ENCODE measurements around the gene LRP1B.
"Not testable (repeated sequence)": the region's sequence is repeated elsewhere in the genome, so short reads cannot be mapped to it uniquely, and the experiment has no call there.

Gene LRP1B

GRCh38 chr2:140288726-140289125 lies 1842.1 kb downstream of the LRP1B start:
- Histone ChIP-seq H3K23ac (ENCODE audit: low read length) (no peak overlapping the region), H3K4ac (ENCODE audit: low read depth, low read length) (no peak overlapping the region), H3K27ac (ENCODE audit: low read depth, low read length) (no peak overlapping the region), H3K4me2 (ENCODE audit: low read length) (no peak overlapping the region), H2BK5ac (ENCODE audit: low read length) (no peak overlapping the region), H3K18ac (ENCODE audit: low read length) (no peak overlapping the region), H2BK15ac (replicated peaks; ENCODE audit: low read depth) (no peak overlapping the region), H3K4me1 (ENCODE audit: control insufficient read depth, low read depth, low read length) (no peaks in the 10 kb centered on the region), H3K27me3 (ENCODE audit: insufficient read depth, low read length, poor library complexity) (no peaks in the 10 kb centered on the region), H3K56ac (ENCODE audit: low read length) (no peak overlapping the region), H2AK5ac (ENCODE audit: low read length) (no peak overlapping the region), H3K79me2 (ENCODE audit: control insufficient read depth, insufficient read depth, low read length) (no peaks in the 10 kb centered on the region), H3K79me1 (ENCODE audit: low read length) (no peaks in the 10 kb centered on the region), H3K36me3 (ENCODE audit: control insufficient read depth, insufficient read depth, low read length) (no peaks in the 10 kb centered on the region), H4K8ac (ENCODE audit: low read depth, low read length) (no peak overlapping the region), H3K4me3 (ENCODE audit: low read length) (no peak overlapping the region), H3K9ac (ENCODE audit: low read length) (no peak overlapping the region), H4K5ac (ENCODE audit: low read length) (no peak overlapping the region), H2BK120ac (ENCODE audit: low read depth, low read length) (no peak overlapping the region)
- no peak for DNase-seq

- no peak overlapping the region for H3K27ac ChIP-seq (ENCODE audit: low read depth, low read length)
- H2BK15ac ChIP-seq (replicated peaks; ENCODE audit: low read depth) = no peak overlapping the region
- no peaks in the 10 kb centered on the region for H3K79me1 ChIP-seq (ENCODE audit: low read length)
- no peak overlapping the region for H3K4me3 ChIP-seq (ENCODE audit: low read length)
- H3K79me2 ChIP-seq (ENCODE audit: control insufficient read depth, insufficient read depth, low read length) = no peaks in the 10 kb centered on the region
- no peak overlapping the region for H3K23ac ChIP-seq (ENCODE audit: low read length)
- H4K5ac ChIP-seq (ENCODE audit: low read length) = no peak overlapping the region
- no peak overlapping the region for H3K56ac ChIP-seq (ENCODE audit: low read length)
- H3K4me2 ChIP-seq (ENCODE audit: low read length) = no peak overlapping the region
- no peak overlapping the region for H3K4ac ChIP-seq (ENCODE audit: low read depth, low read length)
- no CpG with 5 or more reads among the region's 2 CpGs for WGBS (ENCODE audit: extremely low coverage, insufficient coverage, low lambda C conversion rate)
- no peak overlapping the region for H3K9ac ChIP-seq (ENCODE audit: low read length)
- H2AK5ac ChIP-seq (ENCODE audit: low read length) = no peak overlapping the region
- H4K8ac ChIP-seq (ENCODE audit: low read depth, low read length) = no peak overlapping the region
- no peak for DNase-seq
- H3K18ac ChIP-seq (ENCODE audit: low read length) = no peak overlapping the region
- no peak overlapping the region for H2BK120ac ChIP-seq (ENCODE audit: low read depth, low read length)
- H3K36me3 ChIP-seq (ENCODE audit: control insufficient read depth, insufficient read depth, low read length) = no peaks in the 10 kb centered on the region
- no peak overlapping the region for H2BK5ac ChIP-seq (ENCODE audit: low read length)
- no peaks in the 10 kb centered on the region for H3K27me3 ChIP-seq (ENCODE audit: insufficient read depth, low read length, poor library complexity)
- H3K4me1 ChIP-seq (ENCODE audit: control insufficient read depth, low read depth, low read length) = no peaks in the 10 kb centered on the region
Observed at GRCh38 chr2:140288213-140288612, 1842.6 kb downstream of the LRP1B start.

- no peak overlapping the region for H3K23ac ChIP-seq (ENCODE audit: low read length)
- H4K8ac ChIP-seq (ENCODE audit: low read depth, low read length) = no peak overlapping the region
- H2AK5ac ChIP-seq (ENCODE audit: low read length) = no peak overlapping the region
- H3K27ac ChIP-seq (ENCODE audit: low read depth, low read length) = no peak overlapping the region
- H3K18ac ChIP-seq (ENCODE audit: low read length) = no peak overlapping the region
- no peak overlapping the region for H3K4me2 ChIP-seq (ENCODE audit: low read length)
- no peaks in the 10 kb centered on the region for H3K4me1 ChIP-seq (ENCODE audit: control insufficient read depth, low read depth, low read length)
- no peaks in the 10 kb centered on the region for H3K79me2 ChIP-seq (ENCODE audit: control insufficient read depth, insufficient read depth, low read length)
- no peak overlapping the region for H2BK120ac ChIP-seq (ENCODE audit: low read depth, low read length)
- H3K4ac ChIP-seq (ENCODE audit: low read depth, low read length) = no peak overlapping the region
- no peak overlapping the region for H3K9ac ChIP-seq (ENCODE audit: low read length)
- H3K4me3 ChIP-seq (ENCODE audit: low read length) = no peak overlapping the region
- no peaks in the 10 kb centered on the region for H3K79me1 ChIP-seq (ENCODE audit: low read length)
- no CpG with 5 or more reads among the region's 1 CpG for WGBS (ENCODE audit: extremely low coverage, insufficient coverage, low lambda C conversion rate)
- H2BK5ac ChIP-seq (ENCODE audit: low read length) = no peak overlapping the region
- DNase-seq = no peak
- H4K5ac ChIP-seq (ENCODE audit: low read length) = no peak overlapping the region
- H2BK15ac ChIP-seq (replicated peaks; ENCODE audit: low read depth) = no peak overlapping the region
- no peak overlapping the region for H3K56ac ChIP-seq (ENCODE audit: low read length)
- no peaks in the 10 kb centered on the region for H3K27me3 ChIP-seq (ENCODE audit: insufficient read depth, low read length, poor library complexity)
- no peaks in the 10 kb centered on the region for H3K36me3 ChIP-seq (ENCODE audit: control insufficient read depth, insufficient read depth, low read length)
Observed at GRCh38 chr2:140286377-140286776, 1844.4 kb downstream of the LRP1B start.

- H3K56ac ChIP-seq (ENCODE audit: low read length); H3K4ac ChIP-seq (ENCODE audit: low read depth, low read length); H2AK5ac ChIP-seq (ENCODE audit: low read length); H3K27ac ChIP-seq (ENCODE audit: low read depth, low read length); H3K27me3 ChIP-seq (ENCODE audit: insufficient read depth, low read length, poor library complexity); H4K8ac ChIP-seq (ENCODE audit: low read depth, low read length); H3K36me3 ChIP-seq (ENCODE audit: control insufficient read depth, insufficient read depth, low read length); H2BK15ac ChIP-seq (replicated peaks; ENCODE audit: low read depth); H3K79me1 ChIP-seq (ENCODE audit: low read length); H3K4me1 ChIP-seq (ENCODE audit: control insufficient read depth, low read depth, low read length); H2BK5ac ChIP-seq (ENCODE audit: low read length); H3K23ac ChIP-seq (ENCODE audit: low read length); H3K79me2 ChIP-seq (ENCODE audit: control insufficient read depth, insufficient read depth, low read length); H4K5ac ChIP-seq (ENCODE audit: low read length); H3K9ac ChIP-seq (ENCODE audit: low read length); DNase-seq; H3K4me3 ChIP-seq (ENCODE audit: low read length); H3K4me2 ChIP-seq (ENCODE audit: low read length); H2BK120ac ChIP-seq (ENCODE audit: low read depth, low read length); H3K18ac ChIP-seq (ENCODE audit: low read length): not testable (repeated sequence)
- WGBS (ENCODE audit: extremely low coverage, insufficient coverage, low lambda C conversion rate) = no CpG with 5 or more reads among the region's 5 CpGs
Observed at GRCh38 chr2:140277344-140277743, 1853.5 kb downstream of the LRP1B start.

GRCh38 chr2:140276661-140277060 lies 1854.2 kb downstream of the LRP1B start:
- Histone ChIP-seq H3K9ac (ENCODE audit: low read length) (no peak overlapping the region), H3K79me2 (ENCODE audit: control insufficient read depth, insufficient read depth, low read length) (no peaks in the 10 kb centered on the region), H3K56ac (ENCODE audit: low read length) (no peak overlapping the region), H4K5ac (ENCODE audit: low read length) (no peak overlapping the region), H3K27me3 (ENCODE audit: insufficient read depth, low read length, poor library complexity) (no peaks in the 10 kb centered on the region), H3K79me1 (ENCODE audit: low read length) (no peaks in the 10 kb centered on the region), H3K27ac (ENCODE audit: low read depth, low read length) (no peak overlapping the region), H3K4me1 (ENCODE audit: control insufficient read depth, low read depth, low read length) (no peaks in the 10 kb centered on the region), H3K23ac (ENCODE audit: low read length) (no peak overlapping the region), H2BK5ac (ENCODE audit: low read length) (no peak overlapping the region), H2BK15ac (replicated peaks; ENCODE audit: low read depth) (no peak overlapping the region), H2BK120ac (ENCODE audit: low read depth, low read length) (no peak overlapping the region), H3K4me3 (ENCODE audit: low read length) (no peak overlapping the region), H4K8ac (ENCODE audit: low read depth, low read length) (no peak overlapping the region), H3K36me3 (ENCODE audit: control insufficient read depth, insufficient read depth, low read length) (no peaks in the 10 kb centered on the region), H2AK5ac (ENCODE audit: low read length) (no peak overlapping the region), H3K4ac (ENCODE audit: low read depth, low read length) (no peak overlapping the region), H3K4me2 (ENCODE audit: low read length) (no peak overlapping the region), H3K18ac (ENCODE audit: low read length) (no peak overlapping the region)
- WGBS (ENCODE audit: extremely low coverage, insufficient coverage, low lambda C conversion rate) = no CpG with 5 or more reads among the region's 1 CpG
- no peak for DNase-seq

- Histone ChIP-seq H3K79me2 (ENCODE audit: control insufficient read depth, insufficient read depth, low read length) (no peaks in the 10 kb centered on the region), H4K5ac (ENCODE audit: low read length) (no peak overlapping the region), H3K4me2 (ENCODE audit: low read length) (no peak overlapping the region), H4K8ac (ENCODE audit: low read depth, low read length) (no peak overlapping the region), H3K18ac (ENCODE audit: low read length) (no peak overlapping the region), H3K27me3 (ENCODE audit: insufficient read depth, low read length, poor library complexity) (no peaks in the 10 kb centered on the region), H3K27ac (ENCODE audit: low read depth, low read length) (no peak overlapping the region), H3K4ac (ENCODE audit: low read depth, low read length) (no peak overlapping the region), H2BK5ac (ENCODE audit: low read length) (no peak overlapping the region), H2AK5ac (ENCODE audit: low read length) (no peak overlapping the region), H3K4me1 (ENCODE audit: control insufficient read depth, low read depth, low read length) (no peaks in the 10 kb centered on the region), H3K36me3 (ENCODE audit: control insufficient read depth, insufficient read depth, low read length) (no peaks in the 10 kb centered on the region), H3K79me1 (ENCODE audit: low read length) (no peaks in the 10 kb centered on the region), H3K23ac (ENCODE audit: low read length) (no peak overlapping the region), H2BK15ac (replicated peaks; ENCODE audit: low read depth) (no peak overlapping the region), H3K4me3 (ENCODE audit: low read length) (no peak overlapping the region), H3K56ac (ENCODE audit: low read length) (no peak overlapping the region), H3K9ac (ENCODE audit: low read length) (no peak overlapping the region), H2BK120ac (ENCODE audit: low read depth, low read length) (no peak overlapping the region)
- DNase-seq = no peak
- no CpG with 5 or more reads among the region's 7 CpGs for WGBS (ENCODE audit: extremely low coverage, insufficient coverage, low lambda C conversion rate)
Observed at GRCh38 chr2:140275427-140275826, 1855.4 kb downstream of the LRP1B start.
